Suppressor macrophage treated with lipopolysaccharide for 1 hour (primary cell): ENCODE results near the gene NCLN.
"Not testable (repeated sequence)": the region's sequence is repeated elsewhere in the genome, so short reads cannot be mapped to it uniquely, and the experiment has no call there.

Experiments
- DNase-seq, 3 donors: peaks; one replicate each; pipeline ENCODE4 v3.0.0-alpha.2; 2020 to 2022

The NCLN gene

GRCh38 chr19:3183721-3184641, 1.7 kb upstream of the NCLN start:
- no peak for DNase-seq

GRCh38 chr19:3184847-3185460, 776 bp upstream of the NCLN start:
- peak in 1 of 3 donors; percentile 70 for DNase-seq

GRCh38 chr19:3186160-3186688, 494 bp downstream of the NCLN start:
- DNase-seq, result no peak

- peak; percentile 59 to 63 (median 59) for DNase-seq
Observed at GRCh38 chr19:3186891-3187661, 1.3 kb downstream of the NCLN start.

- no peak for DNase-seq
Observed at GRCh38 chr19:3187662-3188511, 2.2 kb downstream of the NCLN start.

- no peak for DNase-seq
Observed at GRCh38 chr19:3188627-3189596, 3.2 kb downstream of the NCLN start.

GRCh38 chr19:3189702-3190469, 4.2 kb downstream of the NCLN start:
- no peak for DNase-seq

GRCh38 chr19:3190470-3190770, 4.7 kb downstream of the NCLN start:
- DNase-seq, result no peak

GRCh38 chr19:3190921-3191805, 5.4 kb downstream of the NCLN start:
- no peak for DNase-seq

- not testable (repeated sequence) for DNase-seq
Observed at GRCh38 chr19:3191806-3192104, 6.0 kb downstream of the NCLN start.

GRCh38 chr19:3192228-3192635, 6.5 kb downstream of the NCLN start:
- DNase-seq, result no peak

- no peak for DNase-seq
Observed at GRCh38 chr19:3192684-3193083, 7.0 kb downstream of the NCLN start.

GRCh38 chr19:3193256-3194105, 7.8 kb downstream of the NCLN start:
- peak; percentile 66 to 83 (median 72) for DNase-seq

- DNase-seq, result no peak
Observed at GRCh38 chr19:3194106-3195087, 8.7 kb downstream of the NCLN start.

- DNase-seq, result no peak
Observed at GRCh38 chr19:3196064-3196932, 10.6 kb downstream of the NCLN start.

- no peak for DNase-seq
Observed at GRCh38 chr19:3196933-3197205, 11.1 kb downstream of the NCLN start.
